SK-N-SH (cell line): ENCODE data around the gene PPARD. TPM values are rescaled to one million over a fixed set of nuclear protein-coding genes. Genes with fewer than 3 reads are reported as not detected.

Experiments used
- CTCF ChIA-PET: fragments of 300-600, 350-600 bp; formaldehyde crosslinking; extraction: SDS; loops from one replicate; lab custom pipeline; 2021; lab: Yijun Ruan, JAX
- POLR2A ChIA-PET: fragments of 350-600 bp; sonication (Branson Sonifier 250); formaldehyde crosslinking; extraction: SDS; loops from one replicate; lab custom pipeline; 2020; ENCODE audit warnings: antibody characterized with exemption, inconsistent platforms; lab: Yijun Ruan, JAX
- DNase-seq: peaks from one replicate; pipeline ENCODE4 v3.0.0; 2012
- H2AFZ ChIP-seq: fragments of 200-600 bp; sonication (generic); 2 replicates; pipeline ENCODE4 v1.8.1; 2016; ENCODE audit warnings: antibody characterized with exemption, mild to moderate bottlenecking, low read depth
- H3F3A ChIP-seq: fragments of 200-600 bp; sonication (generic); replicated peaks from 2 replicates; pipeline ENCODE3; 2016; ENCODE audit warnings: antibody characterized with exemption, mild to moderate bottlenecking; ENCODE audit not compliant: insufficient read depth
- H3K27ac ChIP-seq, 2 experiments: fragments of 200-500 bp in 1 of 2; fragments of 200-600 bp in 1 of 2; sonication (Bioruptor generic) in 1 of 2; sonication (generic), shearing (Covaris generic) in 1 of 2; 2 replicates each; pipeline versions ENCODE4 v1.5.1 to v1.6.1; 2014 to 2016; ENCODE audit warnings: low read depth in 2 of 2, inconsistent platforms in 1 of 2, low read length in 1 of 2, mild to moderate bottlenecking in 1 of 2, mixed read lengths in 1 of 2
- H3K27me3 ChIP-seq: fragments of 200-600 bp; sonication (generic), shearing (Covaris generic); 2 replicates; pipeline ENCODE4 v1.6.1; 2016; ENCODE audit warnings: mixed run types; ENCODE audit not compliant: insufficient read depth
- H3K36me3 ChIP-seq, 2 experiments: fragments of 200-500 bp in 1 of 2; fragments of 200-600 bp in 1 of 2; sonication (Bioruptor generic) in 1 of 2; sonication (generic) in 1 of 2; replicated peaks in 1 of 2; 2 replicates each; pipeline versions ENCODE3 to v1.5.1; 2014 to 2016; ENCODE audit warnings: low read length in 1 of 2, mild to moderate bottlenecking in 1 of 2; ENCODE audit not compliant: insufficient read depth in 2 of 2, control insufficient read depth in 1 of 2
- H3K4me1 ChIP-seq, 2 experiments: fragments of 200-500 bp in 1 of 2; fragments of 200-600 bp in 1 of 2; sonication (Bioruptor generic) in 1 of 2; sonication (generic), shearing (Covaris generic) in 1 of 2; 2 replicates each; pipeline versions ENCODE4 v1.5.1 to v1.6.1; 2014 to 2016; ENCODE audit warnings: low read depth in 1 of 2, low read length in 1 of 2, mixed run types in 1 of 2; ENCODE audit not compliant: insufficient read depth in 2 of 2, control insufficient read depth in 1 of 2
- H3K4me2 ChIP-seq: fragments of 200-600 bp; sonication (generic), shearing (Covaris generic); 2 replicates; pipeline ENCODE4 v1.6.1; 2017; ENCODE audit warnings: mixed run types
- H3K4me3 ChIP-seq, 2 experiments: fragments of 200-500 bp in 1 of 2; fragments of 200-600 bp in 1 of 2; sonication (Bioruptor generic) in 1 of 2; sonication (generic), shearing (Covaris generic) in 1 of 2; 2 replicates each; pipeline versions ENCODE4 v1.5.1 to v1.8.1; 2014 to 2016; ENCODE audit warnings: low read depth in 2 of 2, inconsistent platforms in 1 of 2, low read length in 1 of 2, mild to moderate bottlenecking in 1 of 2, mixed read lengths in 1 of 2, moderate library complexity in 1 of 2
- H3K79me2 ChIP-seq: fragments of 200-600 bp; sonication (generic); 2 replicates; pipeline ENCODE4 v1.8.1; 2017; ENCODE audit warnings: mild to moderate bottlenecking; ENCODE audit not compliant: insufficient read depth
- H3K9ac ChIP-seq: fragments of 200-600 bp; sonication (generic); 2 replicates; pipeline ENCODE4 v1.6.1; 2017; ENCODE audit warnings: mixed run types
- H3K9me2 ChIP-seq: fragments of 200-600 bp; sonication (generic); 2 replicates; pipeline ENCODE4 v1.6.1; 2017; ENCODE audit warnings: mixed run types
- H3K9me3 ChIP-seq: fragments of 200-600 bp; sonication (generic); 2 replicates; pipeline ENCODE4 v1.6.1; 2017; ENCODE audit warnings: mixed run types, mild to moderate bottlenecking, moderate library complexity
- H4K20me1 ChIP-seq: fragments of 200-600 bp; sonication (generic); 2 replicates; pipeline ENCODE4 v1.6.1; 2017; ENCODE audit warnings: mild to moderate bottlenecking, mixed run types; ENCODE audit not compliant: insufficient read depth
- CHD2 ChIP-seq: fragments of 150-350 bp; IDR thresholded peaks from 2 replicates; pipeline ENCODE4 v1.6.1; 2018; ENCODE audit warnings: low read length; ENCODE audit not compliant: partially characterized antibody
- ELF1 ChIP-seq: IDR thresholded peaks from 2 replicates; pipeline ENCODE4 v1.4.0; 2012
- EZH2phosphoT487 ChIP-seq: fragments of 200-600 bp; sonication (generic); IDR thresholded peaks from 2 replicates; pipeline ENCODE4 v1.6.1; 2017; ENCODE audit warnings: low read depth, mixed run types, mild to moderate bottlenecking, antibody characterized with exemption, moderate library complexity, borderline replicate concordance
- FOXJ3 ChIP-seq: sonication (generic); formaldehyde crosslinking; IDR thresholded peaks from 2 replicates; pipeline ENCODE4 v1.5.1; 2020; ENCODE audit warnings: mild to moderate bottlenecking, missing genetic modification reagents
- FOXM1 ChIP-seq: IDR thresholded peaks from 2 replicates; pipeline ENCODE4 v1.4.0; 2012; ENCODE audit warnings: low read depth, mild to moderate bottlenecking
- GABPA ChIP-seq: IDR thresholded peaks from 2 replicates; pipeline ENCODE4 v1.4.0; 2012; ENCODE audit warnings: low read depth, mild to moderate bottlenecking
- GATA2 ChIP-seq: sonication (generic); formaldehyde crosslinking; IDR thresholded peaks from 2 replicates; pipeline ENCODE4 v1.5.0; 2020; ENCODE audit warnings: mild to moderate bottlenecking, missing genetic modification reagents
- MEF2A ChIP-seq: IDR thresholded peaks from 2 replicates; pipeline ENCODE4 v1.4.0; 2012; ENCODE audit warnings: low read depth, borderline replicate concordance
- MXI1 ChIP-seq: IDR thresholded peaks from 2 replicates; pipeline ENCODE4 v1.6.1; 2012; ENCODE audit warnings: mild to moderate bottlenecking, low read depth, low read length, improper control_type of control experiment
- PBX3 ChIP-seq: IDR thresholded peaks from 2 replicates; pipeline ENCODE4; 2012
- POLR2AphosphoS5 ChIP-seq: IDR thresholded peaks from 2 replicates; pipeline ENCODE4 v1.6.1; 2012; ENCODE audit warnings: low read depth, low read length
- RAD21 ChIP-seq: IDR thresholded peaks from 2 replicates; pipeline ENCODE4 v1.6.1; 2012; ENCODE audit warnings: mild to moderate bottlenecking, low read length
- RCOR1 ChIP-seq: fragments of 150-350 bp; IDR thresholded peaks from 2 replicates; pipeline ENCODE4 v1.6.1; 2017; ENCODE audit warnings: antibody characterized with exemption, low read length
- RXRA ChIP-seq: IDR thresholded peaks from 2 replicates; pipeline ENCODE4 v1.4.0; 2012; ENCODE audit warnings: low read depth, mild to moderate bottlenecking, borderline replicate concordance
- SMC3 ChIP-seq: IDR thresholded peaks from 2 replicates; pipeline ENCODE4 v1.6.1; 2012; ENCODE audit warnings: low read depth, low read length, improper control_type of control experiment
- TAF1 ChIP-seq: IDR thresholded peaks from 2 replicates; pipeline ENCODE4 v1.6.1; 2012; ENCODE audit warnings: low read depth, mild to moderate bottlenecking, low read length, moderate library complexity, borderline replicate concordance
- TCF12 ChIP-seq: IDR thresholded peaks from 2 replicates; pipeline ENCODE4 v1.4.0; 2012
- WGBS: methylation state at CpG from one replicate; pipeline ENCODE4 v1.1.6; 2017; ENCODE audit warnings: low lambda C conversion rate; 5-methylcytosine and 5-hydroxymethylcytosine counted together
- polyA plus RNA-seq, 3 experiments: library from polyadenylated mRNA; depleted of rRNA; stranded (reverse); fragments of >200 nt; gene quantifications; 2 replicates each; pipeline ENCODE4 v1.2.3, GENCODE V29; 2012
- TF ChIP-seq, protein P1 (sequence below): IDR thresholded peaks from 2 replicates; pipeline ENCODE4 v1.4.0; 2012; ENCODE audit warnings: low read depth, borderline replicate concordance
- TF ChIP-seq, protein P2 (sequence below): IDR thresholded peaks from 2 replicates; pipeline ENCODE4 v1.6.1; 2012; ENCODE audit warnings: mild to moderate bottlenecking, low read depth, low read length, moderate library complexity
- TF ChIP-seq, protein P3 (sequence below): IDR thresholded peaks from 2 replicates; pipeline ENCODE4 v1.4.0; 2012; ENCODE audit warnings: low read depth

The PPARD gene
- polyA plus RNA-seq, 1 of the 3 experiments (the other 2 are of a cell fraction): 13.3 TPM

- Histone ChIP-seq H3K9me2 (no peaks in the 10 kb centered on the region), H3K79me2 (no peaks in the 10 kb centered on the region), H2AFZ (no peak overlapping the region), H3K4me1 (no peaks in the 10 kb centered on the region), H3K4me3 (no peak overlapping the region), H3K9ac (no peak overlapping the region), H3F3A (no peaks in the 10 kb centered on the region), H3K27ac (no peak overlapping the region), H4K20me1 (no peaks in the 10 kb centered on the region), H3K36me3 (no peaks in the 10 kb centered on the region), H3K4me2 (no peak overlapping the region), H3K9me3 (no peaks in the 10 kb centered on the region), H3K27me3 (no peaks in the 10 kb centered on the region)
- ChIA-PET POLR2A (no interaction called here), CTCF (interaction anchor here (0.8 to 1.6 kb wide), 2 partner anchors 40 to 99 kb away, joined by 3 to 7 read pairs; partner anchors contain the start of gene PPARD)
- WGBS: 94% methylated on average over 3 of the region's 3 CpGs
- TF ChIP-seq MXI1 (no peak), FOXJ3 (CRISPR knock-in tag) (no peak), MEF2A (no peak), SMC3 (no peak), POLR2AphosphoS5 (no peak), GABPA (no peak)
- TF ChIP-seq, protein P1, sequence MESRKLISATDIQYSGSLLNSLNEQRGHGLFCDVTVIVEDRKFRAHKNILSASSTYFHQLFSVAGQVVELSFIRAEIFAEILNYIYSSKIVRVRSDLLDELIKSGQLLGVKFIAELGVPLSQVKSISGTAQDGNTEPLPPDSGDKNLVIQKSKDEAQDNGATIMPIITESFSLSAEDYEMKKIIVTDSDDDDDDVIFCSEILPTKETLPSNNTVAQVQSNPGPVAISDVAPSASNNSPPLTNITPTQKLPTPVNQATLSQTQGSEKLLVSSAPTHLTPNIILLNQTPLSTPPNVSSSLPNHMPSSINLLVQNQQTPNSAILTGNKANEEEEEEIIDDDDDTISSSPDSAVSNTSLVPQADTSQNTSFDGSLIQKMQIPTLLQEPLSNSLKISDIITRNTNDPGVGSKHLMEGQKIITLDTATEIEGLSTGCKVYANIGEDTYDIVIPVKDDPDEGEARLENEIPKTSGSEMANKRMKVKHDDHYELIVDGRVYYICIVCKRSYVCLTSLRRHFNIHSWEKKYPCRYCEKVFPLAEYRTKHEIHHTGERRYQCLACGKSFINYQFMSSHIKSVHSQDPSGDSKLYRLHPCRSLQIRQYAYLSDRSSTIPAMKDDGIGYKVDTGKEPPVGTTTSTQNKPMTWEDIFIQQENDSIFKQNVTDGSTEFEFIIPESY: no peak
- no peak for DNase-seq
Observed at GRCh38 chr6:35441205-35441604, 98.8 kb downstream of the PPARD start.

DNA sequence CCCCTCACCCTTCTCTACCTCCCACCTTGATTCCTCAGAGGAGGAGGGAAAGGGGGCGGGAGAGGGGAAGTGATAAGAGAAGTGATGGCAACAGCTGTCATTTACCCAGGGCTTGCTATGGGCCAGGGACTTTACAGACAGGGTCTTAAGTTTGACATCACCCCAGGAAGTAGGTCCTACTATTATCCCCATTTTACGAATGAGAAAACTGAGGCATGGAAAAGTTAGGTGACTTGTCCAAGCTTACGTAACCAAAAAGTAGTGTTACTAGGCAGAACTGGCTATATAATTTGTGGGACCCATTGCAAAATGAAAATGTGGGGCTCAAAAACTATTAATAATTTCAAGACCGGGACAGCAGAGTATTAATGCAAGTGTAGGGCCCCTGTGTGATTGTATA, 99.3 kb downstream of the PPARD start:
- POLR2A ChIA-PET: no interaction called here
- CTCF ChIA-PET: interaction anchor here (0.8 to 1.6 kb wide), 2 partner anchors 41 to 100 kb away, joined by 3 to 7 read pairs; partner anchors contain the start of gene PPARD
- H3K27ac ChIP-seq: no peak overlapping the region
- H3K4me2 ChIP-seq: no peak overlapping the region
- no peak overlapping the region for H2AFZ ChIP-seq
- no peaks in the 10 kb centered on the region for H3K9me3 ChIP-seq
- no peaks in the 10 kb centered on the region for H3K9me2 ChIP-seq
- no peaks in the 10 kb centered on the region for H3F3A ChIP-seq
- H4K20me1 ChIP-seq: no peaks in the 10 kb centered on the region
- no peaks in the 10 kb centered on the region for H3K79me2 ChIP-seq
- H3K27me3 ChIP-seq: no peaks in the 10 kb centered on the region
- no peak overlapping the region for H3K9ac ChIP-seq
- 93% methylated on average over 4 of the region's 4 CpGs for WGBS
- no peak for DNase-seq
- TF ChIP-seq FOXM1: no peak
- no peak for TF ChIP-seq RCOR1
- TF ChIP-seq EZH2phosphoT487: no peak
- TF ChIP-seq GATA2: no peak
- TF ChIP-seq GABPA: no peak
- TF ChIP-seq TCF12: no peak
- TF ChIP-seq MEF2A: no peak
- TF ChIP-seq TAF1: no peak
- TF ChIP-seq POLR2AphosphoS5: no peak
- TF ChIP-seq RAD21: no peak
- TF ChIP-seq, protein P2, sequence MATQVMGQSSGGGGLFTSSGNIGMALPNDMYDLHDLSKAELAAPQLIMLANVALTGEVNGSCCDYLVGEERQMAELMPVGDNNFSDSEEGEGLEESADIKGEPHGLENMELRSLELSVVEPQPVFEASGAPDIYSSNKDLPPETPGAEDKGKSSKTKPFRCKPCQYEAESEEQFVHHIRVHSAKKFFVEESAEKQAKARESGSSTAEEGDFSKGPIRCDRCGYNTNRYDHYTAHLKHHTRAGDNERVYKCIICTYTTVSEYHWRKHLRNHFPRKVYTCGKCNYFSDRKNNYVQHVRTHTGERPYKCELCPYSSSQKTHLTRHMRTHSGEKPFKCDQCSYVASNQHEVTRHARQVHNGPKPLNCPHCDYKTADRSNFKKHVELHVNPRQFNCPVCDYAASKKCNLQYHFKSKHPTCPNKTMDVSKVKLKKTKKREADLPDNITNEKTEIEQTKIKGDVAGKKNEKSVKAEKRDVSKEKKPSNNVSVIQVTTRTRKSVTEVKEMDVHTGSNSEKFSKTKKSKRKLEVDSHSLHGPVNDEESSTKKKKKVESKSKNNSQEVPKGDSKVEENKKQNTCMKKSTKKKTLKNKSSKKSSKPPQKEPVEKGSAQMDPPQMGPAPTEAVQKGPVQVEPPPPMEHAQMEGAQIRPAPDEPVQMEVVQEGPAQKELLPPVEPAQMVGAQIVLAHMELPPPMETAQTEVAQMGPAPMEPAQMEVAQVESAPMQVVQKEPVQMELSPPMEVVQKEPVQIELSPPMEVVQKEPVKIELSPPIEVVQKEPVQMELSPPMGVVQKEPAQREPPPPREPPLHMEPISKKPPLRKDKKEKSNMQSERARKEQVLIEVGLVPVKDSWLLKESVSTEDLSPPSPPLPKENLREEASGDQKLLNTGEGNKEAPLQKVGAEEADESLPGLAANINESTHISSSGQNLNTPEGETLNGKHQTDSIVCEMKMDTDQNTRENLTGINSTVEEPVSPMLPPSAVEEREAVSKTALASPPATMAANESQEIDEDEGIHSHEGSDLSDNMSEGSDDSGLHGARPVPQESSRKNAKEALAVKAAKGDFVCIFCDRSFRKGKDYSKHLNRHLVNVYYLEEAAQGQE: no peak
- no peak for TF ChIP-seq FOXJ3 (CRISPR knock-in tag)
- no peak for TF ChIP-seq MXI1
- TF ChIP-seq, protein P3, sequence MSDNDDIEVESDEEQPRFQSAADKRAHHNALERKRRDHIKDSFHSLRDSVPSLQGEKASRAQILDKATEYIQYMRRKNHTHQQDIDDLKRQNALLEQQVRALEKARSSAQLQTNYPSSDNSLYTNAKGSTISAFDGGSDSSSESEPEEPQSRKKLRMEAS: no peak
- no peak for TF ChIP-seq RXRA
- no peak for TF ChIP-seq PBX3
- TF ChIP-seq ELF1: no peak
- no peak for TF ChIP-seq CHD2
- no peaks in the 10 kb centered on the region for H3K36me3 ChIP-seq
- H3K4me3 ChIP-seq: no peak overlapping the region
- H3K4me1 ChIP-seq: no peaks in the 10 kb centered on the region
